Omental fat pad (tissue), 4 donors: Measurements from ENCODE around the gene SEMA4D. TPM values are rescaled to one million over a fixed set of nuclear protein-coding genes. Genes with fewer than 3 reads are reported as not detected.

ENCODE experiments used
- ATAC-seq: fragments of 150-250 bp; one replicate; pipeline ENCODE4 v1.9.1; 2016; ENCODE audit warnings: mild to moderate bottlenecking, moderate library complexity; ENCODE audit not compliant: low FRiP score
- DNase-seq: peaks from one replicate; pipeline ENCODE4 v3.0.0-alpha.2; 2019; ENCODE audit warnings: low spot score
- total RNA-seq, 4 donors: library from RNA; depleted of rRNA; stranded (reverse); fragments of >200 nt; gene quantifications; one replicate each; pipeline ENCODE4 v1.1.0, GENCODE V29; 2016
- TF ChIP-seq, protein P1 (sequence below), 3 donors: fragments of 450-650 bp; IDR thresholded peaks; one replicate each; pipeline ENCODE4 v1.5.1; 2016 to 2017; ENCODE audit warnings: antibody characterized with exemption in 3 of 3, mild to moderate bottlenecking in 3 of 3, moderate library complexity in 2 of 3

The SEMA4D gene
- total RNA-seq, 4 donors from 2014 or later: 14.2 to 49.5 (median 18.3) TPM

DNA sequence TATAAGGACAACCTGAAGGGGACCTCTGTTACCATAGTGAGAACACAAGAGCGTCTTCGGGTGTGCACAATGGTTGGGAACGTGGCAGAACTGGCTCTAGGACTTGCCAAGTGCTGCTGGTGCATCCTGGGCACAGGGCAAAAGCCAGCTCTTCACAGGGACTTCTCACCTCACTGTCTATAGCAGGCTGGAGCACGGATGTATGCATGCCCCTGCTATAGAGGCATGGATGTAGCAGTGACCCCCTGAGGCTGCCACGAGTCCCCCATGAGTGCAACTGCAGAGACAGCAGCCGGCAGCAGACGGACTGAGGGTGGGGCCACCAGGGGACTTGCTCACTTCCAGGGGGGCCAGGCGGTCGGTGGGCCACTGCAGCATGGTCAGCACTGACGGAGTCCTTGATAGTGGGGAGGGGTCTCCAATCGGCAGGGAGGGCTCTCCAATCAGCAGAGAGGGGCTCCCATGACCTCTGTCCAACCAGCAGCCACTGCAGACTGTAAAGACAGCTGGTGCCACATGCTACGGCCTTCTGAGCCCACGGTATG, 64.9 kb downstream of the SEMA4D start:
- ATAC-seq: no peak
- DNase-seq: no peak
- TF ChIP-seq, protein P1, sequence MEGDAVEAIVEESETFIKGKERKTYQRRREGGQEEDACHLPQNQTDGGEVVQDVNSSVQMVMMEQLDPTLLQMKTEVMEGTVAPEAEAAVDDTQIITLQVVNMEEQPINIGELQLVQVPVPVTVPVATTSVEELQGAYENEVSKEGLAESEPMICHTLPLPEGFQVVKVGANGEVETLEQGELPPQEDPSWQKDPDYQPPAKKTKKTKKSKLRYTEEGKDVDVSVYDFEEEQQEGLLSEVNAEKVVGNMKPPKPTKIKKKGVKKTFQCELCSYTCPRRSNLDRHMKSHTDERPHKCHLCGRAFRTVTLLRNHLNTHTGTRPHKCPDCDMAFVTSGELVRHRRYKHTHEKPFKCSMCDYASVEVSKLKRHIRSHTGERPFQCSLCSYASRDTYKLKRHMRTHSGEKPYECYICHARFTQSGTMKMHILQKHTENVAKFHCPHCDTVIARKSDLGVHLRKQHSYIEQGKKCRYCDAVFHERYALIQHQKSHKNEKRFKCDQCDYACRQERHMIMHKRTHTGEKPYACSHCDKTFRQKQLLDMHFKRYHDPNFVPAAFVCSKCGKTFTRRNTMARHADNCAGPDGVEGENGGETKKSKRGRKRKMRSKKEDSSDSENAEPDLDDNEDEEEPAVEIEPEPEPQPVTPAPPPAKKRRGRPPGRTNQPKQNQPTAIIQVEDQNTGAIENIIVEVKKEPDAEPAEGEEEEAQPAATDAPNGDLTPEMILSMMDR (IDR thresholded peaks at IDR 0.05): no peak

DNA sequence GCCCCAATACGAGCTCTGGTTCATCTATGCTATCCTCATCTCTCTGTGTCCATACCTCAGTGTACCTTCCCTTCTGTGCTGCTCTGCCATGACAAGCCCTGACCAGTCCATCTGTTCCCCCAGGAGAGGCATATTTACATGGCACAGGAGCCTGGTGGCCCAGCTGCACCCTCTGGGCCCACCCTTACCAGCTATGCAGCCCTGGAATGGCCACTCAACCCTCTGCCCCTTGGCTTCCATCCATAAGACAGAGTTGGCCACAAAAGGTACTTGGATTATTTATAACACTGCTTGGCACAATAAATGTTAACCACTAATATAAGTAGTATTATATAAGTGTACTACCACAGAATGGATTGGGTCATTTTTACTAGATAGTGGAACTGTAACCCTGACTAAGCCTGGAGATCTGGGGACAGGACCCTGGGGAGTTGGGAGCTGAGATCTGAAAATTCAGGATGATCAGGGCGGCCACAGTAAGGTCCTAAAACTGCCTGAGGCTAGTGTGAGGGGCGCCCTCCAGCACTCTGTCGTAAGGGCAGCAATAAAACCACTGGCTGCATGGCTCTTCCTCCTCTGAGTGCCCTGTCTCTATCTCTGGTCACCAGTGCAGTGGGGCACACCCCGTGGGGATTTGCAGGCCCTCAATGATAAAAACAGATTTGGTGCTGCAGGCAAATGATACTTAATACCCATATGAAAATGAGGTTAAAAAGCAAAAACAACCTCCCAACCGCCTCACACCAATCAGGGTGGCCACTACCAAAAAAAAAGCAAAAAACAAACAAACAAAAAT, 65.8 kb downstream of the SEMA4D start:
- ATAC-seq (no peak), DNase-seq (no peak)
- TF ChIP-seq, protein P1 (IDR thresholded peaks at IDR 0.05): no peak

DNA sequence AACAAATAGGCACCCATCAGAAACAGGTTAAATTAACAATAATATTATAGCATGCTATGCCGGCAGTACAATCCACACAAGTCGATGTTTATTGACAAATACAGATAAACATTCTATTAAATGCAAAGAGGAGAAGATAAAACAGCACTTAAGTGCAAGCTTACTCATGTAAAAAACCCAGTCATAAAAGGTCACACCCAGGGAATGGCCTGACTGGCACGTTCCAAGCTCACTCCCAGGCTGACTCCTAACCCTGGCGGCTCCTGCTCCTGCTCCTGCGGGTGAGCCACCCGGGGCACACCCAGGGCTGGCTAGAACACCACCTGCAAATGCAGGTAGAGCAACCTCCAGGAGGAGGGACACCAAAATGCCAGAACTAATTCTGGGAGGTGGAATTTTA, 66.9 kb downstream of the SEMA4D start:
- ATAC-seq (peak; percentile 84), DNase-seq (no peak)
- TF ChIP-seq, protein P1 (IDR thresholded peaks at IDR 0.05): no peak

DNA sequence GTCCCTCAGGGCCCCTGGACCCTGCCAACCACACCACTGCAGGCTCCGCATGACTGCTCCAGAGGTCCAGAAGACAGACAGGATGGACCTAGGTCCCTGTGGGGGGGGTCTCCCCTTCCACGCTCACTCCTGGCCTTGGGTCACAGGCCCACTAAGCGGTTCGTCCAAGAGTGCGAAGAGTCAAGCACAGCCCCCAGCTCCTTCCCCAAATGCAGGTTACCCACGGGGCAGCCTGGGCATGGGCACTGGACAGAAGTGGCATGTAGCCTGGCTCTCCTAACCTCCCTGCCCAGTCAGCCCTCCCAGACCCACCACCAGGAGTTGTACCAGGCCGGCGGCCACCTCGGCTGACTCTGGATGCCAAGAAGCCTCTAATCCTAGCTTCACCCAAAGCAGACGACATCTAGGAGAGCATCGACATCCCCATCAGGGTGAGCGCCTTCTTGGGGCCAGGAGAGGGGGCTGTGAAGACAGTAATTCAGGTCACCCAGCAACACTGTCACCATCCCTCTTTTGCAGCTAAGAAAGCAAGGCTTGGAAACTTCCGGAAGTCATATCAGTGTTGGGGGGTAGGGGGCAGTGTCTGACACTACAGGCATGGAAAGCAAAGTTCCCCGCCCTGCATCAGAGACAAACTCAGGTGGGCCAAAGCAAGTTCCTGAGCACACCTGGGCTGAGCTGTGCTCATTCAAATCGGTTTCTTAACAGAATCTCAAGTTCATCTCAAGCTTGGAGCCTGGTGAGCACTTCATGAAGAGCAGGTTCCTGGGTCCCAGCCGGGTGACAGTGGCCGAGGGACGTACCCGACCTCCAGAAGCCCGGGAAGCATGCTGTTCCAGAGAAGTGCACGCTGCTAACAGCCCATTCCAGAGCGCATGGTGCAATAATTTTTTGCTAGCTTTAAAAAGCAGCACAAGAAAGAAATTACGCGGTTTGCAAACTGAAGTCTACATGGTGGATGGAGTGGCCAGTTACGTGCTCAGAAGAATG, 68.7 kb downstream of the SEMA4D start:
- DNase-seq (no peak), ATAC-seq (no peak)
- TF ChIP-seq, protein P1 (IDR thresholded peaks at IDR 0.05): no peak

DNA sequence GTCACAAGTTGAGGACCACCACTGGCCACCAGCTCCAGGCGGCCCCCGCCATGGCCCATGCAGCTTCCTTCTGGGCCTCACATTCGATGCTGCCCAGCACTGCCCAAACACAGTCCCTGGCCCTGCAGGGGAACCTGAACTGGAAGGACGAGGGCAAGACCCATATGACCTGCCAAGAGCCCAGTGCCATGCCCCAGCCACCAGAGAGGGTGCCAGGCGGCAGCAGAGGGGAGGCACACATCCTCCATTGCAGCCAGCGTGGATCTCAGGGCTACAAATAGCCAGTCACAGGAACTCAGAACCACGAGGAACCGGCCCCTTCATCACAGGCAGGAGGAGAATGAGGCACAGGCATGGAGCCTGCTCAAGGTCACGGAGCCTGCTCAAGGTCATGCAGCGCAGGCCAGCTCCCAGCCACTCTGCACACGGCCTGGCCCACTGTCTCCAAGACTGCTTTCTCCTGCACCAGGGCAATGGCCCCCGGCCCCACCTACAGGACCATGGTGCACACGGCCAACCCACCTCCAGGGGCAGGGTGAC, 69.6 kb downstream of the SEMA4D start:
- TF ChIP-seq, protein P1 (IDR thresholded peaks at IDR 0.05): no peak
- DNase-seq (no peak), ATAC-seq (no peak)

DNA sequence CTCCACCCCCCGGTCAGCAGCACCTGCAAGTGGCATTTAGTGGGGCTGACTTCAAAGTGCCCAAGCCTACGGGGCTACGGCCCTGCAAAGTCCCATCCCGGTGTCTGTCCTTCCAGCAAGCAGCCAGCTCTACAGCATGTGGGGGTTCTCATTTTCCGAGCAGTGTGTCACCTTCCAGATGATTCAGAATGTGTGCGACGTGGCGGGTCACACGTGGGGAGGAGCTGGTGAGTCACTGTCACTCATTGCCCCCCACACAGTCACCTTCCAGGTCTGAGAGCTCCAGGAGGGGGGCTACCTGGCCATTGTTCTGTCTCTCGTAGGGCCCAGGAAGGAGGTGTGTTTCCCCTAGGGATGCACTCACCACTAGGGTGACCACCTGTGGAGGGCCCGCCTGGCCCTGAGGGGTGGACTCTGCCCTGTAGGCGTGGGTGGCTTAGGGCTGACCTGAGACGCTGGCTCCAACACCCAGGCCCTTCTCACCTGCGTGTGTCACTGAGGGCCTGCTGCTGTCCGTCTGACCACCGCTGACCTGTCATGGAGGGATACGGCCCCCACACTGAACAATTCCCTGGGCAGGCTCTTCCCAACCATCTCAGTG, 70.2 kb downstream of the SEMA4D start:
- DNase-seq: no peak
- no peak for ATAC-seq
- TF ChIP-seq, protein P1 (IDR thresholded peaks at IDR 0.05): no peak
